Suppressor macrophage treated with lipopolysaccharide for 1 hour (primary cell): ENCODE measurements around the gene SYF2.
"Not testable (repeated sequence)": the region's sequence is repeated elsewhere in the genome, so short reads cannot be mapped to it uniquely, and the experiment has no call there.

Source experiments
- DNase-seq, 3 donors: peaks; one replicate each; pipeline ENCODE4 v3.0.0-alpha.2; 2020 to 2022

SYF2 gene

DNA sequence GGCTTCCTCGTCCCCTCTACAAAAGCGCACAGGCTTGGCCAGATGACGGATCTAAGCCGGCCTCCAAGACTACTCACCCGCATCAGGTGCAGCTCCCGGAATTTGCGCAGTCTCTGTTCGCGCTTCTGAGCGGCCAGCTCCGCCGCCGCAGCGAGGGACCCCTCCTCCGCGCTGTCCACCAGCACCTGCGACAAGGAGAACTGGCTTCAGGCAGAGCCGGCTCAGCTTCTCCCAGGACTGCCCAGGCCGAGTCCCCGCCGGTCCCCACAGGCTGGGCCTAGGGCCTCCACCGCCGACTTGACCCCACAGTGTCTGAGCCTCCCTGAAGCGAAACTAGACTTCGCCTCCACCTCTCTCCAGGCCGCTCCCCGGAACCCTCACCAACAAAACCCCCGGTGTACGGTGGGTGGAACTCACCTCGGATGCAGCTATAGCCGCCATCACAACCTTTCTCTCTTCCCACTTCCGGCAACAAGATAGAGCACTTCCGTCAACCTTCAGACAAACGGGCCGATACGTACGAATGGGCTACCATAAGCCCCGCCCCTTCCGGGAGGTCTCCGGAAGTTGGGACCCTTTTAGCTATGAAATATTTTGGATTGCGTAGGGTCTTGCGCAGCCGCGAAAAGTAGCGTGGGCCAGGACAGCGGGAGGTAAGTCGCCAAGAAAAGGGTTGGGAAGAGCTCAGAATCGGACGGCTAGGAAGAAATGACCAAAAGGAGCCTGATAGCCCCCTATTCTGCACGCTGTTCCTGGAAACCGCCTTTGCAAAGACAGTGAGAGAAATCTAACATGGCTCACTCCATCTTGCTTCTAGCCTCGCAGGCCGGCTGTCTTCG is at the start of gene SYF2:
Gene SYF2, minus strand, starts transcription at position 476 of the 839 bp plus-strand sequence. Its CDS starts 35 bp downstream, at position 441.
- peak; percentile 94 to 95 (median 95) for DNase-seq

- DNase-seq, result not testable (repeated sequence)
Measured at GRCh38 chr1:25279693-25280111, 47.4 kb upstream of the SYF2 start.

DNA sequence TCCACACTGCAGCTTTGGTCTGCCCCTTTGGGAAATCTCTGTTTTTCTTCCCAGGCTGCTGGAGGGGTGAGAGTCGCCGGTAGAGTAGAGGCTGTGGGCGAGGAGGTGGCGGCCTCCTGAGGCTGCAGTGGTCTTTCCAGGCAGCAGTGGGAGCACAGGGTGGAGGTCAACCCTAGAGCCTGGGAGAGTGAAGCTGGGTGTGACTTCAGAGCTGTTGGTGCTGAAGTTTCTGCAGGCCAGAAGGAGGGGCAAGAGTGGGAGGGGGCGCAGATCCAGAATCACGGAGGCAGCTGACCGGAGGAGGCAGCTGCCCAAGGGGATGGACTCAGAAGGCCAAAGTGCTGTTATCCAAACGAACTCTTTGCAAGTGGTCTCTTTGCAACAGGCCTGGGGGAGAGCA is 46.5 kb upstream of the SYF2 start:
- DNase-seq, result not testable (repeated sequence)

DNA sequence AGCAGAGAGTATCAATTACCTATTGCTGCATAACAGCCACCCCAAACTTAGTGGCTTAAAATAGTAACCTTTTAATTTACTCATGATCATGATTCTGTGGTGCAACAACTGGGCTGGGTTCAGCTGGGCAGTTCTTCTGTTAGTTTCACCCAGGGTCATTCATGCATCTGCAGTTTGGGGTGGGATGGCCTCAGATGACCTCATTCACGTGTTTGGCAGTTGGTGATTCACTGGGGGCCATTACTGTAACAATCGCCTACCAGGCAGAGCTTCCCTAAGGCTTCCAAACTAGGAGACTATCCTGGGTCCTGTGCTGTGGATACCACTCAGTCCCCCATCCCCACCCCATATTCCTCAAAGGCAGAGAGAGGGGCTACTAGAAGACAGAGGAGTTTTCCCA is 46.1 kb upstream of the SYF2 start:
- not testable (repeated sequence) for DNase-seq

DNA sequence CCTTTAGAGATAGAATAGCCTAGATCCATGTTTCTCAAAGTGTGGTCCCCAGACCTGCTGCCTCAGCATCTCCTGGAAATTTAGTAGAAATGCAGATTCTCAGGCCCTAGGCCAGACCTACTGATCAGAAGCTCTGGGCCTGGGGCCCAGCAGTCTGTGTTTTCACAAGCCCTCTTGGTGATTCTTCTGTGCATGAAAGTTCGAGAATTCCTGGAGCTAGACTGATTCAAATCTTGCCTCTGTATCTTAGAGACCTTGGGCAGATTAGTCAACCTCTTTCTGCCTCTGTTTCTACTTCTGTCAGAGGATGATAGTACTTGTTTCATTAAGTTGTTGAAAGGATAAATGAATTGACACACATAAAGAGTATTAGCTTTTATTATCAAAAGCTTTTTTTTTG is 45.0 kb upstream of the SYF2 start:
- not testable (repeated sequence) for DNase-seq

DNA sequence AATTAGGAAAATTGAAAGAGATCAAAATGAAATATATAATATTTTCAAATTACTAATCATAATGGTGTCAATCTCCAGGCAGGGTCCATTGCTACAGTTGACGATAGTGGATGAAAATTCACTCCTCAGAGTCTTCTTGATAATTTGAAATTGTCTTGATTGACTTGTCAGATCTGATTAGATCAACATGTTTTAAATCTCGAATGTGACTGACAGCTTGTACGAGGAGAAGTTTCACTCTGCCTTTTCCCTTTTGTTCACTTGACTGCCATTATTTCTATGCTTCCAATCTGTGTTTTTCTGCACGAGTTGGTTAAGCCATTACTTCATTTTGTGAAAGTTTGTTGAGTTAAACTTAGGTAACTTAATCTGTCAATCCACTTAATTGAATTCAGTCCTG is 43.3 kb upstream of the SYF2 start:
- not testable (repeated sequence) for DNase-seq

- not testable (repeated sequence) for DNase-seq
Measured at GRCh38 chr1:25272238-25272637, 39.9 kb upstream of the SYF2 start, which contains the start of gene RHD. RHD (plus strand) TSS chr1:25272509; CDS start chr1:25272548, 39 bp downstream.

DNA sequence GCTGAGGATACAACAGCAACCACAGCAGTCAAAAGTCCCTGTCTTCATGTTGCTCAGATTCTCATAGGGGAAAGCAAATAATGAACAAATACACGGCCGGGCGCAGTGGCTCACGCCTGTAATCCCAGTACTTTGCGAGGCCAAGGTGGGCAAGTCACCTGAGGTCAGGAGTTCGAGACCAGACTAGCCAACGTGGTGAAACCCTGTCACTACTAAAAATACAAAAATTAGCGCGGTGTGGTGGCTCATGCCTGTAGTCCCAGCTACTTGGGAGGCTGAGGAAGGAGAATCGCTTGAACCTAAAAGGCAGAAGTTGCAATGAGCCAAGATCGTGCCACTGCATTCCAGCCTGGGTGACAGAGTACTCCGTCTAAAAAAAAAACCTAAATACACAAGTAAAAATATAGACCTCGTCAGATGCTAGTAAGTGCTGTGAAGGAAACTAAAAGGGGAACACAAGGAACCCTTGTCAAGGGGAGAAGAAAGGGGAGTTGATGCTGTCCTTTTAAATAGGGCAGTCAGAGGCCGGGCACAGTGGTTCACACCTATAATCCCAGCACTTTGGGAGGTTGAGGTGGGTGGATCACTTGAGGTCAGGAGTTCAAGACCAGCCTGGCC is 36.0 kb upstream of the SYF2 start:
- peak in 1 of 3 donors; percentile 54 for DNase-seq

DNA sequence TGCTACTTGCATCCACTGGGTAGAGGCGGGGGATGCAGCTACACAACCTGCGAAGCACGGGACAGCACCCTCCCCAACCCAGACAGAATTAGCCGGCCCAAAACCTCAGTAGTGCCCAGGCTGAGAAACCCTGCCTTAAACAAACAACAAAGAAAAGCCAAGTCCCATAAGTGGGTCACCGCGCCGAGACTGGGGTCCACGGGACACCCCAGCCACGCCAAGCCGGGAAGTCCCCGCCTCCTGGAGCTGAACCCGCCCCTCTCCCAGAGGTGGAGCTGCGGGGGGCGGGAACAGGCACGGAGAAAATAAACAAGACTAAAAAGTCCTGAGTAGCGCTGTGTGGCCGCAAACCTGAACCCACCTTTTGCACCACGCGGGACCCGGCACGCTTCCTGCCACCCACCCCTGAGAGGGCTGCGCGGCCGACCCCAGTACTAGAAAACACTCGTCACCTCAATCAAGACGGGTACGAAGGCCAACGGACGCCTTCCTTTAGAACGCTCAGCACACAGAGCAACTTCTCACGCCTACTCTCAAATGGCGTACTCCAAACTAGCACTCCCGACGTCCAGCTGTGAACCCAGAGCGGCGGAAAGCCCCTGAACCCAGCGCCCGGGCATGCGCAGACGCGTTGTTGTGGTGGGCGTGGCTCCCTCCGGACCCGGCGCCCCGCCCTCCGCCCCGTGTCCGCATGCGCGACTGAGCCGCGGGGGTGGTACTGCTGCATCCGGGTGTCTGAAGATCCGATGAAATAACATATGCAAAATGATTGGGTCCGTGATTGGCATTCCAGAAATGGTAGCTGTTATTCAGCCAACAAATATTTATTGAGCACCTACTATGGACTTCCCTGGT is 35.2 kb upstream of the SYF2 start:
- peak; percentile 70 to 87 (median 77) for DNase-seq

DNA sequence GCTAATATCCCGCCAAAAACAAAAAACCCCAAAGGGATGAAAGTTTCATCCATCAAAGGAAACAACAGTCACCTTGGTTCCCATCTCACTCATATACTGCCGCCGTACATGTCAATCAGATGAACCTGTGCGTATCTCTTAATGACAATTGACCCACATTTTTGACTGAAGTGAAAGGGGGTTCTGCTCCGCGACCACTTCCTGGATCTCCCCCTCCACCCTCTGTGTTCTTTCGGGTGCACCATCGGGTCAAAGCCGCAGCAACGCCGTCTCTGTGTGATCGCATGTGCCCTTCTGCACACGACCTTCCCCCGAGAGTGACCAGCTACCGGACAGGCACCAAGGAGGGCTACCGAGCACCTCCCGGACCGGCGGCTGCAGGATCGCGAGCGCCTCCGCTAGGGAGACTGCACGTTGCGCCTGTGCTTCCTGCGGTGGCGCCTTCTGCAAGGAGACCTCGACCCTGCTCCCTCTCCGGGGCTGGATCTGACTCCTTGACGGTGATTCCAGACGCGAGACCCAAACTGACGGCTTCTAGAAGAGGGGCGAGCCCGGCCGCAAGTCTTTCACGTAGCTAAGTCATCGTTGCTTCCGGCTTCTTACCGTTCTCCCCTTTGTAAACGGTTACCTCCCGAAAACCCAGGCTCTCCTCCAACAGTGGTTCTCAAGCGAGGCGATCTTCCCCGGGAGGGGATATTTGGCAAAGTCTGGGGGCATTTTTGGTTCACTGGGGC is 34.4 kb upstream of the SYF2 start:
- not testable (repeated sequence) for DNase-seq

GRCh38 chr1:25260336-25260735 is 28.0 kb upstream of the SYF2 start:
- not testable (repeated sequence) for DNase-seq

GRCh38 chr1:25259813-25260212 is 27.5 kb upstream of the SYF2 start:
- DNase-seq, result peak in 2 of 3 donors; percentile 23 to 45

GRCh38 chr1:25257196-25257595 is 24.9 kb upstream of the SYF2 start:
- DNase-seq, result no peak

DNA sequence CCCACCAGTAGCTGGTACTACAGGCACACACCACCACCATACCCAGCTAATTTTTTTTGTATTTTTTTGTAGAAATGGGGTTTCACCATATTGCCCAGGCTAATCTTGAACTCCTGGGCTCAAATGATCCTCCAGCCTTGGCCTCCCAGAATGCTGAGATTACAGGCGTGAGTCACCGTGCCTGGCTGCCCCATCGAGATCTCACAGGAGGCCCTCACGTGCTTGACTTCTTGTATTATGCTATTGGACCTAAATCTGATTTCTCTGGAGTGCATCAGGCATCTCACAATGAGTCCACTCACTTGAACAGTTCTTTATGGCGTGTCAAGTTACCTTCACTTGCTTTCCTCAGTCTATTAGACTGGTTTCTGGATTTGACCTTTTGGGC is 24.3 kb upstream of the SYF2 start:
- no peak for DNase-seq

DNA sequence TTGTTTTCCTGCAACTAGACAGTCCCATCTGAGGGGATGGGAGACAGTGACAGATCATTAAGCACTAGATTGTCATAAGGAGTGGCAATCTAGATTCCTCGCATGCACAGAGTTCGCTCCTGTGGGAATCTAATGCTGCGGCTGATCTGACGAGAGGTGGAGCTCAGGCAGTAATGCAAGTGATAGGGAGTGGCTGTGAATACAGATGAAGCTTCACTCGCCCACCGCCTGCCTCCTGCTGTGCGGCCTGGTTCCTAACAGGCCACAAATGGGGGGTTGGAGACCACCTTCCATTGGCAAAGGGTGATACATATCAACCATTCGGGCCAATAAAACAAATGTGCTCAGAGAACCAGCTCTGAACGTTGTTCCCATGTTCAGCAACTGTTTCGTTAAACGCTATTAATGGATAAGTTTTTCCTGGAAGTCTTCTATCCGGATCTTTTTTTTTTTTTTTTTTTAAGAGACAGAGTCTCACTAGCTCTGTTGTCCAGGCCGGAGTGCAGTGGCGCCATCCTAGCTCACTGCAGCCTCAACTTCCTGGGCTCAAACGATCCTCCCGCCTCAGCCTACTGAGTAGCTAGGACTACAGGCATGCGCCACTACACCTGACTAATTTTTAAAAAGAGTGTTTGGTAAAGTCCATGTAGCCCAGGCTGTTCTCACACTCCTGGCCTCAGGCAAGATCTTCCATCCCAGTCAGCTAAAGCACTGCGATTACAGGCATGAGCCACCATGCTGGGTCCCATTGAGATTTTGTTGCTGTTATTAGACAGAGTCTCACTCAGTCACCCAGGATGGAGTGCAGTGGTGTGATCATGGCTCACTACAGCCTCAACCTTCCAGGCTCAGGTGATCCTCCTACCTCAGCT is 23.6 kb upstream of the SYF2 start:
- no peak for DNase-seq

DNA sequence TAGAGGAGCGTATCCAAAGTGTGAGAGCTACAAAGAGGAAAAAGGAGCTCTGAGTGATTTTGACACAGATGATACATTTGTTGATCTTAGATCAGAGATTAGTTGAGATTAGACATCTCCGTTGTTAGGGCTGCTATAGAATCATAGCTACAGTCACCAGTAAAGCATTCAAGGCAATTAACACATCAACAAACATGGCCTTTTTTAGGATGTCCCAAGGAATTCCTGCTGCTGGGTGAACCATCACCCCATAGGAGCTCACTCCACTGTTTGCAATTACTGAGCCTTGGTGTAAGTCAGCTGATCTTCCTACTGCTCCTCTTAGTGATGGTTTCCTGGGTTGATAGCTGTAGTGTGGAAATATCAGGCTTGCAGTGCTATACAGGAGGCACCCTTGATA is 21.6 kb upstream of the SYF2 start:
- no peak for DNase-seq

DNA sequence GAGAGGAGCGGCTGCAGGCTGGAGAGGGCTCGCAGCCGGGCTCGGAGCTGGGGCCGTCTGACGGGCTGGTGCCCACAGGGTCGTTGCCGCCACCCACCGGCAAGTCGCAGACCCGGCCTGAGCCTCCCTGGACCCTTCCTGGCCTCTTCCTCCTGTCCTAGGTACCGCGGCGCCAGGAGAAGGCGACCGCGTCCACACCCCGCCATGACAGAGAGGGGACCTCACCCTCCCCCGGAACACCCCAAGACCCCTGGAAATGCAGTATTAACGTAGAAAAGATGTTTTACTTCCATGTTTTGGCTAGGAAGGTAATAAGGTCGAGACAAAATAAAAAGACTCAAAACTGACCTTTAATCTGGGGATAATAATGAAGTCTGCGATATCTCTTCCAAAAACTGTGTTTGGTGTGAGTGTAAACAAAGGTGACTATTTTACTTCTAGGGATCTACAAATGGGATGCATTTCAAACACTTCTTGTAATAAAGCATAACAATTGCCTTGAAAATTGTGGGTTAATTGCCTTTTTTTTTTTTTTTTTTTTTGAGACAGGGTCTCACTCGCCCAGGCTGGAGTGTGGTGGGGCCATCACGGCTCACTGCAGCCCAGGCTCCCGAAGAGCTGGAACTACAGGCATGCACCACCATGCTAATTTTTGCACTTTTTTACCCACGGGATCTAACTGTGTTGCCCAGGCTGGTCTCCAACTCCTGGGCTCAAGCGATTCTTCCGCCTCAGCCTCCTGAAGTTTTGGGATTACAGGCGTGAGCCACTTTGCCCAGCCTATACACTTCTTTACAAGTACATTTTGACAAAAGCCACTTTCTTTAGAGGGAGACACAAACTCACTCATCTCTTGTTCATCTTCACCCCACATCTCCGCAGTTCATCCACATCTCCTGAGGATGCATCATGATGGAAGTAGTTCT is 15.8 kb upstream of the SYF2 start:
- no peak for DNase-seq

DNA sequence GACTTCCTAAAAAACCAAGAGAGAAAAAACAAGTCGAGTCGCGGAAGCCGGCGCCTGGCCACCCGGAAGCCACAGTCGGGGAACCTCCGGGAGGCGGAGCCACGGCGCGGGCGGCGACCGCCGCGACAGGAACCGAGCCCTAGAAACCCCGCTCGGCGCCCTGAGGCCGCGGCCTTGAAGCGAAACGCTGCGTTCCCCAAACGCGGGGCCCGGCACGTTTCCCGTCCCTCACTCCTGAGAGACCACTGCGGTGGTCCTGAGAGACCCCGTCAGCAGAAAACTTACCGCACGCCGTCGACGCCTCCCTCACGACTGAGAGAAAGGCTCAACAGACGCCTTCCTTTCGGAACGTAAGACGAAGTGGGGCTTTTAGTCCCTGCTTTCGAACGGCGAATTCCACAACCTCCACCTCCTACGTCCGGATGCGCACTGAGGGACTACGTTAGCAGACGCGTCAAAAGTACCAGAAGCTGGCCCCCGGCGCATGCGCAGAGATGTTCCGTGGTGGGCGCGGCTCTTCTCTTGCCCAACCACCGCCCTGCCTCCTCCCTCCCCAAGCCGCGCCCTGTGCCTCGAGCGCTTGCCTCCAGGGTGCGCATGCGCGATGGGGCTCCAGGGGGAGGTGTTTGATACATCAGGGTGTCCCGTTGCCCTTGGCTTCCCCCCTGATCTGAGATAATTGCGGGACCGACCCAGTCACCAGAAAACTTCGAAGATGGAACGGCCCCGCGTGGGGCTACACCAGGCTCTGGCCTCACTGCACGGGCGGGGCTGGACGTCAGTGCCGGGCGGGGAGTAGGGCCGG is 14.9 kb upstream of the SYF2 start, which contains the start of gene RSRP1:
Gene RSRP1, minus strand, starts transcription at position 431 of the 805 bp plus-strand sequence. CDS start 491 bp downstream, outside the sequence.
- DNase-seq, result peak; percentile 100

DNA sequence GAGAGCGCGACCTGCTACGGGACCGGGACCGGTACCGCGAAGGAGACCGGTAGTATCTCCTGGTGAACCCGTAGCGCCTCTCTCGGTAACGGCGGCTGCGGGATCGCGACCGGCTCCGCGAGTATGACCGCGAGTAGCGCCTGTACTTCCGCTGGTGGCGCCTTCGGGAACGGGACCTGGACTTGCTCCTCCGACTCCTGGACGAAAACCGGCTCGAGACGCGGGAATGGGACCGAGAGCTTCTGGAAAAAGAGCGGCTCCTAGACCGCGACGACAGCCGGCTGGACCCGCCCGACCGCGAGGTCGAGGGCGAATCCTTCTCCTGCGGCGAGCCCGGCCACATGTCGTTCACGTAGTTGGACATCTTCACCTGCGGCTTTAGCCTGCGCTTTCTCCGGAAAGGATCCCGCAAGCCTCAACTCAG is 14.3 kb upstream of the SYF2 start:
- peak in 1 of 3 donors; percentile 35 for DNase-seq
